NCI-H2227 treated with DMSO at 0.1 percent for 48 hours (cell line): ENCODE measurements around the gene SH3TC1.

Source experiments
- DNase-seq: peaks from one replicate; lab custom pipeline; 2025; lab: John Stamatoyannopoulos, UW

SH3TC1 gene

DNA sequence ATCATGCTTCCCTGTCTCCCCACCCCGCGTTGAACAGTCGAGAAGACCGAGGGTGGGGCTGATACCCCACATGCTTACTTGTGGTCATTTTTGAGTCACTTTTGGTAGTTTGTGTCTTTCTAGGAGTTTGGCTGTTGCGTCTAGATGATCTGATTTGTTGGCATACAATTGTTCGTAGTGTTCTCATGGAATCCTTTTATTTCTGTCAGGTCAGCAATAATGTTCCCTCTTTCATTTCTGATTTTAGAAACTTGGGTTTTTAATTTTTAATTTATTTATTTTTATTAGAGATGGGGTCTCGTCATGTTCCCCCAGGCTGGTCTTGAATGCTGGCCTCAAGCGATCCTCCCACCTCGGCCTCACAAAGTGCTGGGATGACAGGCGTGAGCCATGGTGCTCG, 30.9 kb downstream of the SH3TC1 start:
- DNase-seq: no peak

GRCh38 chr4:8230891-8231290, 31.8 kb downstream of the SH3TC1 start:
- no peak for DNase-seq

GRCh38 chr4:8231551-8232049, 32.5 kb downstream of the SH3TC1 start:
- DNase-seq: no peak

GRCh38 chr4:8232748-8233147, 33.7 kb downstream of the SH3TC1 start:
- no peak for DNase-seq

DNA sequence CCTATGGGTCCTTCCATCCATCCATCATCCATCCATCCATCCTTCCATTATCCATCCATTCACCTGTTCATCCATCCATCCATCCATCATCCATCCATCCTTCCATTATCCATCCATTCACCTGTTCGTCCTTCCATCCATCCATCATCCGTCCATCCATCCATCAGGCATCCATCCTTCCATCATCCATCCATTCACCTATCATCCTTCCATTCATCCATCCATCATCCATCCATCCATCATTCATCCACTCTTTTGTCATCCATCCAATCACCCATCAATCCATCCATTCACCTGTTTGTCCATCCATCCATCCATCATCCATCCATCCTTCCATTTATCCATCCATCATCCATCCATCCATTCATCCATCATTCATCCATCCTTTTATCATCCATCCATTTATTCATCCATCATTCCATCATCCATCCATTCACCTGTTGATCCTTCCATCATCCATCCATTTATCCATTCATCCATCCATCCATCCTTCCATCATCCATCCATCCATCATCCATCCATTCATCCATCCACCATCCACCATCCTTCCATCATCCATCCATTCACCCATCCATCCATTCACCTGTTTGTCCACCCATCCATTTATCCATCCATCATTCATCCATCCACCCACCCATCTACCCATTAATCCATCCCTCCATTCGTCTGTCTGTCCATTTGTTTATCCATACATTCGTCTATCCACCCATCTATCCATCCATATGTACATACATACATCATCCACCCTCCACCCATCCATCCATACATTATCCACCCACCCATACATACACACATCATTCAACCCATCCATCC, 34.8 kb downstream of the SH3TC1 start:
- DNase-seq: no peak

- DNase-seq: no peak
Observed at GRCh38 chr4:8234715-8235114, 35.6 kb downstream of the SH3TC1 start.

GRCh38 chr4:8235224-8235623, 36.1 kb downstream of the SH3TC1 start:
- DNase-seq: no peak

- no peak for DNase-seq
Observed at GRCh38 chr4:8235686-8236085, 36.6 kb downstream of the SH3TC1 start.

GRCh38 chr4:8236106-8236919, 37.2 kb downstream of the SH3TC1 start:
- no peak for DNase-seq

- no peak for DNase-seq
Observed at GRCh38 chr4:8236920-8237195, 37.8 kb downstream of the SH3TC1 start.

GRCh38 chr4:8237256-8237989, 38.3 kb downstream of the SH3TC1 start:
- DNase-seq: no peak

- no peak for DNase-seq
Observed at GRCh38 chr4:8238036-8238511, 39.0 kb downstream of the SH3TC1 start.

GRCh38 chr4:8238515-8239053, 39.5 kb downstream of the SH3TC1 start:
- DNase-seq: no peak

DNA sequence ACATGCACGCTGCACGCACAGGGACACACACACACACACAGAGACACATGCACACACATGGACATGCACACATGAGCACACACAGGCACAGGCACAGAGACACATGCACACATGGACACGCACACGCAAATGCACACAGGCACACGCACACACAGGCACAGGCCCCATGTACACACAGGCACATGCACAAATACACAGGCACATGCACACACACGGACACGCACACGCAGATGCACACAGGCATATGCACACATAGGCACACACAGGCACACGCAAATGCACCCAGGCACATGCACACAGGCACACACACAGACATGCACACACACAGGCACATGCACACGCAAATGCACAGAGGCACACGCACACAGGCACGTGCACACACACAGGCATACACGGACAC, 40.1 kb downstream of the SH3TC1 start:
- DNase-seq: no peak

GRCh38 chr4:8239661-8240060, 40.6 kb downstream of the SH3TC1 start:
- no peak for DNase-seq

- no peak for DNase-seq
Observed at GRCh38 chr4:8240211-8241041, 41.3 kb downstream of the SH3TC1 start.

DNA sequence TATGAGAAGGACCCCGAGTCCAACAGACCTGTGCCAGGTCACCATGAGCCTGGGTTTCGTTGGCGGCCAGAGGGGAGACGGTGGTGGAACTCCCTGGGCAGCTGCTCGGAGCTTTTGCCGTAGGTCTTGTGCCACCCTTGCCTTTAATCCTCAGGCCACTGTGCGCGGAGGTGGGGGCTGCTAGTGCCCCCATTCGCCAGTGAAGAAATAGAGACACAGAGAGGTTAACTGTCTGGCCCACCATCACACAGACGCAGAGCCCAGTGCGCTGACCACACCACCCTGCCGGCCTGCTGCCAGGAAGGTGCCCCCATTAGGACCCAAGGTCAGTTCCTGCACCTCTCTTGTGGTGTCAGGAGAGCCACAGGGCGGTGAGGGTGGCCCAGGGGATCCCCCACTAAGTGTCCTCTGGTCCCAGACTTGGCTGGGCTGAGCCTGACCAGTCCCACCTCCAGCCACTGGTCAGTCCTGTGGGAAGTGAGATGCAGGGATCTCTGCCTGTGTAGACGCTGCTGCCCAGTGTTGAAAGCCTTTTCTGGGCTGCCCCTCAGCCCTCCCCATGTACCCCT, 42.2 kb downstream of the SH3TC1 start:
- DNase-seq: no peak

- peak; percentile 50 for DNase-seq
Observed at GRCh38 chr4:8241895-8242696, 43.0 kb downstream of the SH3TC1 start.

DNA sequence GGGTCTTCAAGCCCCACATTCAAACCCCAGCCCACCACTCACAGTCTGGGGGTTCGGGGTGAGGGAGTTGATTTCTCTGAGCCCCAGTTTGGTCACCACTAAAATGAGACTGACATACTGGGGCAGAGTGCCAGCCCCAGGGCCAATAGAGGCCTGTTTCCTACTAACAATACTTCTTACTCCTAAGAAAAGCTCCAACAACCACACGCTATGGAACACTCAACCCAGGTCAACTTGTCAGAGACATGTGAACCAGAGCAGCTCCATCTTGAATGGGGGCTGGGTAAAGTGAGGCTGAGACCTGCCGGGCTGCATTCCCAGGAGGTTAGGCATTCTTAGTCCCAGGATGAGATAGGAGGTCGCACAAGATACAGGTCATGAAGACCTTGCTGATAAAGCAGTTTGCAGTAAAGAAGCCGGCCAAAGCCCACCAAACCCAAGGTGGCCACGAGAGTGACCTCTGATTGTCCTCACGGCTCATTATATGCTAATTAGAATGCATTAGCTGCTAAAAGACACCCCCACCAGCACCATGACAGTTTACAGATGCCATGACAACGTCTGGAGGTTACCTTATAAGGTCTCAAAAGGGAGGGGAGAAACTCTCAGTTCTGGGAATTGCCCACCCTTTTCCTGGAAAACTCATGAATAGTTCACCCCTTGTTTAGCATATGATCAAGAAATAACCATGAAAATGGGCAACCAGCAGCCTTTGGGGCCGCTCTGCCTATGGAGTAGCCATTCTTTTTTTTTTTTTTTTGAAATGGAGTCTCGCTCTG, 43.9 kb downstream of the SH3TC1 start:
- no peak for DNase-seq
